Endodermal cell (in vitro differentiated cells): ENCODE data around the gene TSSK6. TPM values are rescaled to one million over a fixed set of nuclear protein-coding genes. Genes with fewer than 3 reads are reported as not detected.

ENCODE experiments used
- DNase-seq: peaks from one replicate; pipeline ENCODE4 v3.0.0-alpha.2; 2017
- H3K27ac ChIP-seq: 2 replicates; pipeline ENCODE4 v1.5.1; 2013; ENCODE audit warnings: mild to moderate bottlenecking, low read depth, low read length, moderate library complexity
- H3K27me3 ChIP-seq: 2 replicates; pipeline ENCODE4 v1.6.1; 2013; ENCODE audit warnings: mild to moderate bottlenecking, low read length, moderate library complexity; ENCODE audit not compliant: insufficient read depth, control insufficient read depth, poor library complexity, severe bottlenecking
- H3K36me3 ChIP-seq: 2 replicates; pipeline ENCODE4 v1.7.0; 2013; ENCODE audit warnings: mild to moderate bottlenecking, low read length, moderate library complexity; ENCODE audit not compliant: control insufficient read depth, insufficient read depth
- H3K4me1 ChIP-seq: one replicate; pipeline ENCODE4 v1.7.0; 2013; ENCODE audit warnings: low read length; ENCODE audit not compliant: control insufficient read depth, insufficient read depth
- H3K4me3 ChIP-seq: 2 replicates; pipeline ENCODE4 v1.5.1; 2013; ENCODE audit warnings: mild to moderate bottlenecking, low read length, moderate library complexity
- H3K9ac ChIP-seq: 2 replicates; pipeline ENCODE4 v1.6.1; 2013; ENCODE audit warnings: mild to moderate bottlenecking, low read length, moderate library complexity; ENCODE audit not compliant: poor library complexity, severe bottlenecking; ENCODE audit errors: extremely low read depth
- H3K9me3 ChIP-seq: 2 replicates; pipeline ENCODE4 v1.6.1; 2013; ENCODE audit warnings: mild to moderate bottlenecking, low read length, moderate library complexity; ENCODE audit not compliant: control insufficient read depth
- H3K27ac Mint-ChIP-seq: 2 replicates; pipeline ENCODE4 v1.8.0; 2020; ENCODE audit warnings: mixed read lengths
- H3K27me3 Mint-ChIP-seq: 2 replicates; pipeline ENCODE4 v1.8.0; 2021; ENCODE audit warnings: mild to moderate bottlenecking, mixed read lengths; ENCODE audit not compliant: insufficient read depth
- H3K36me3 Mint-ChIP-seq: 2 replicates; pipeline ENCODE4 v1.8.0; 2020; ENCODE audit warnings: low read depth, mixed read lengths
- H3K4me1 Mint-ChIP-seq: 2 replicates; pipeline ENCODE4 v1.8.0; 2020; ENCODE audit warnings: mixed read lengths
- H3K4me3 Mint-ChIP-seq: 2 replicates; pipeline ENCODE4 v1.8.0; 2020; ENCODE audit warnings: mild to moderate bottlenecking, moderate library complexity, mixed read lengths
- H3K9me3 Mint-ChIP-seq: 2 replicates; pipeline ENCODE4 v1.8.0; 2020; ENCODE audit warnings: mild to moderate bottlenecking, mixed read lengths
- WGBS, 2 experiments: methylation state at CpG; one replicate each; pipeline versions ENCODE4 v1.1.5 to v1.1.7; 2013; ENCODE audit warnings: missing lambda C conversion rate in 2 of 2, mixed read lengths in 1 of 2; ENCODE audit not compliant: insufficient coverage in 1 of 2, insufficient read length in 1 of 2; 5-methylcytosine and 5-hydroxymethylcytosine counted together
- total RNA-seq, 2 donors: library from RNA; stranded (reverse); fragmentation: NEBNext Ultra II Directional in 1 of 2; extraction: Animal tissue kit (Norgen Biotek cat#: 25700) in 1 of 2; gene quantifications; 2 replicates in 1 of 2; 3 replicates in 1 of 2; pipeline ENCODE4 v1.2.1, GENCODE V29; 2021
- TF ChIP-seq, protein P1 (sequence below): fragments of 200-600 bp; sonication (generic); conservative IDR thresholded peaks from 2 replicates; pipeline ENCODE4 v1.5.0; 2021; ENCODE audit warnings: antibody characterized with exemption, mild to moderate bottlenecking

Gene TSSK6
- total RNA-seq, 2 donors from 2014 or later, result 2.9 to 5.0 TPM

- no peak overlapping the region for H3K4me3 Mint-ChIP-seq
- no peak overlapping the region for H3K4me3 ChIP-seq
- no peak overlapping the region for H3K27ac Mint-ChIP-seq
- H3K27me3 ChIP-seq, result no peaks in the 10 kb centered on the region
- TF ChIP-seq, protein P1, sequence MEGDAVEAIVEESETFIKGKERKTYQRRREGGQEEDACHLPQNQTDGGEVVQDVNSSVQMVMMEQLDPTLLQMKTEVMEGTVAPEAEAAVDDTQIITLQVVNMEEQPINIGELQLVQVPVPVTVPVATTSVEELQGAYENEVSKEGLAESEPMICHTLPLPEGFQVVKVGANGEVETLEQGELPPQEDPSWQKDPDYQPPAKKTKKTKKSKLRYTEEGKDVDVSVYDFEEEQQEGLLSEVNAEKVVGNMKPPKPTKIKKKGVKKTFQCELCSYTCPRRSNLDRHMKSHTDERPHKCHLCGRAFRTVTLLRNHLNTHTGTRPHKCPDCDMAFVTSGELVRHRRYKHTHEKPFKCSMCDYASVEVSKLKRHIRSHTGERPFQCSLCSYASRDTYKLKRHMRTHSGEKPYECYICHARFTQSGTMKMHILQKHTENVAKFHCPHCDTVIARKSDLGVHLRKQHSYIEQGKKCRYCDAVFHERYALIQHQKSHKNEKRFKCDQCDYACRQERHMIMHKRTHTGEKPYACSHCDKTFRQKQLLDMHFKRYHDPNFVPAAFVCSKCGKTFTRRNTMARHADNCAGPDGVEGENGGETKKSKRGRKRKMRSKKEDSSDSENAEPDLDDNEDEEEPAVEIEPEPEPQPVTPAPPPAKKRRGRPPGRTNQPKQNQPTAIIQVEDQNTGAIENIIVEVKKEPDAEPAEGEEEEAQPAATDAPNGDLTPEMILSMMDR, result no peak
- 96 to 100% methylated on average over 3 of the region's 3 CpGs for WGBS, 2 experiments
- no peaks in the 10 kb centered on the region for H3K27me3 Mint-ChIP-seq
- H3K36me3 Mint-ChIP-seq, result peaks cover 63% of the 10 kb centered on the region
- peaks cover 67% of the 10 kb centered on the region for H3K36me3 ChIP-seq
- no peak for DNase-seq
- peaks cover 54% of the 10 kb centered on the region for H3K9me3 ChIP-seq
- no peak overlapping the region for H3K9ac ChIP-seq
- peaks cover 2% of the 10 kb centered on the region for H3K4me1 Mint-ChIP-seq
- peaks cover 43% of the 10 kb centered on the region for H3K9me3 Mint-ChIP-seq
- no peaks in the 10 kb centered on the region for H3K4me1 ChIP-seq
- no peak overlapping the region for H3K27ac ChIP-seq
Observed at GRCh38 chr19:19470579-19470978, 44.8 kb downstream of the TSSK6 start.

DNA sequence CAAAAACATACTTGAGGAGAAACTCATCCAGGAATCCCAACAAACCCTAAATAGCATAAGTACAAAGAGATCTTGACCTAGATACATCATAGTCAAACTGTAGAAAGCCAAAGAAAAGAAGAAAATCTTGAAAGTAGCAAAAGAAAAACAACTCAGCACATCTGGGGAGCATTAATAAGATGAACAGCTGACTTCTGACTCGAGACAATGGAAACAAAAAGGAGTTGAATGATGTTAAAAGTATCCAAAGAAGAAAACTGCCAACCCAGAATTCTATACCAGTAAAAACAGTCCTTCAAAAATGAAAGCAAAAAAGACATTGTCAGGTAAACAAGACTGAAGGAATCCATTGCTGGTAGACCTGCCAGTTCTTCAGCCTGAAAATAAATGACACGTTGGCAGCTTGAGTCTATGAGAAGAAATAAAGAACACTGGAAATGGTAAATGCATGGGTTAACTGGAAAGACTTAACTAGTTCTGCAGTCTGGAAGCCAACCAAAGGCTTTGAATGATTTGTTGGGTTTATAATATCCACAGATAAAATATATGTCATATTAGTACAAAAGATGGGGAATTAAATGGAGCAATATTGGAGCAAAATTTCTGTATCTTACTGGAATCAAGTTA, 46.8 kb downstream of the TSSK6 start:
- Mint-ChIP-seq H3K4me1 (peaks cover 11% of the 10 kb centered on the region), H3K27me3 (no peaks in the 10 kb centered on the region), H3K9me3 (peaks cover 48% of the 10 kb centered on the region), H3K27ac (no peak overlapping the region), H3K4me3 (no peak overlapping the region), H3K36me3 (peaks cover 68% of the 10 kb centered on the region)
- Histone ChIP-seq H3K9ac (no peak overlapping the region), H3K27ac (no peak overlapping the region), H3K9me3 (peaks cover 54% of the 10 kb centered on the region), H3K27me3 (no peaks in the 10 kb centered on the region), H3K4me3 (peak overlapping the region; percentile 64), H3K36me3 (peaks cover 71% of the 10 kb centered on the region), H3K4me1 (peaks cover 8% of the 10 kb centered on the region)
- TF ChIP-seq, protein P1, result no peak
- no peak for DNase-seq
- WGBS, 2 experiments, result 93 to 100% methylated on average over 1 to 2 of the region's 2 CpGs

DNA sequence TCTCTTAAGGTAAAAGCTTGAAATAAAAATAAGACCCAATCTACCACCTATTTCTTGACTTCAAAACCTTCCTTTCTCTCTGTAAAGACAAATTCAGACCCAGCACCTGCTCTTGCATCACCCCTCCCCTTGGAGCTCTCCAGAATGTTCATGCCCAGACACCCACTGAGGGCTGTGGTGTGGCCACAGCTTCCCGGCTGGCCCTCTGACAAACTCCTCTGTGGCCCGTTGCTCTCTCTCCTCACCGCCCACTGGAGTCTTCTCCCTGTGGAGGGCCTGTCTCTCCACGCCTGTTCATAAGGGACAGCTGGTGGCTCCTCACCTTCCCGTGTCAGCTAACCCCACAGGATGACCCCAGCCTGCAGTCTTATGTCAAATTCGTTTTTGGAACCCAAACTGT, 49.1 kb downstream of the TSSK6 start:
- Mint-ChIP-seq H3K4me3 (no peak overlapping the region), H3K4me1 (peaks cover 32% of the 10 kb centered on the region), H3K27me3 (no peaks in the 10 kb centered on the region), H3K9me3 (peaks cover 48% of the 10 kb centered on the region), H3K27ac (peak overlapping the region; percentile 26), H3K36me3 (peaks cover 56% of the 10 kb centered on the region)
- Histone ChIP-seq H3K4me1 (peaks cover 30% of the 10 kb centered on the region), H3K36me3 (peaks cover 60% of the 10 kb centered on the region), H3K27me3 (no peaks in the 10 kb centered on the region), H3K9ac (no peak overlapping the region), H3K4me3 (no peak overlapping the region), H3K9me3 (peaks cover 54% of the 10 kb centered on the region), H3K27ac (no peak overlapping the region)
- TF ChIP-seq, protein P1, result no peak
- 93 to 97% methylated on average over 6 of the region's 6 CpGs for WGBS, 2 experiments
- no peak for DNase-seq
